A549 (cell line): Measurements from ENCODE around the gene SYTL3. TPM values are rescaled to one million over a fixed set of nuclear protein-coding genes. Genes with fewer than 3 reads are reported as not detected.

Experiments
- ATAC-seq, 2 experiments: fragments of 200-7000 bp in 1 of 2; fragments of >200 bp in 1 of 2; cut with Nextera tagmentation in 1 of 2; cut with Tn5 transposase in 1 of 2; 3 replicates each; pipeline versions ENCODE4 v1.8.0 to v1.9.1; 2018 to 2020; ENCODE audit warnings: mild to moderate bottlenecking in 1 of 2, moderate library complexity in 1 of 2
- CTCF ChIA-PET: fragments of 300-600 bp; sonication (Branson Sonifier 250); formaldehyde crosslinking; extraction: SDS; loops from one replicate; lab custom pipeline; 2021; ENCODE audit warnings: antibody characterized with exemption, inconsistent platforms; lab: Yijun Ruan, JAX
- POLR2A ChIA-PET: fragments of 350-600 bp; formaldehyde crosslinking; extraction: SDS; loops from one replicate; lab custom pipeline; 2021; ENCODE audit warnings: antibody characterized with exemption, inconsistent platforms; lab: Yijun Ruan, JAX
- DNase-seq, 2 experiments: peaks; one replicate each; pipeline versions ENCODE4 v3.0.0 to v3.0.0-alpha.2; 2011 to 2016; ENCODE audit warnings: low read depth in 1 of 2, low spot score in 1 of 2
- FAIRE-seq: peaks from 2 replicates; lab custom pipeline; 2011; peaks lifted over from hg19 to GRCh38; lab: Jason Lieb, UNC
- H3K27ac ChIP-seq, 2 experiments: fragments of >200 bp; sonication (Bioruptor Twin); formaldehyde crosslinking; 3 replicates each; pipeline ENCODE4 v1.5.1; 2016 to 2017
- H3K4me1 ChIP-seq: fragments of >200 bp; sonication (Bioruptor Twin); formaldehyde crosslinking; 3 replicates; pipeline ENCODE4 v1.6.1; 2016
- H3K4me2 ChIP-seq: fragments of >200 bp; sonication (Bioruptor Twin); formaldehyde crosslinking; 3 replicates; pipeline ENCODE4 v1.6.1; 2016
- H3K4me3 ChIP-seq: fragments of >200 bp; sonication (Bioruptor Twin); formaldehyde crosslinking; 3 replicates; pipeline ENCODE4 v1.5.1; 2016
- H3K9me3 ChIP-seq: fragments of >200 bp; sonication (Bioruptor Twin); formaldehyde crosslinking; 3 replicates; pipeline ENCODE4 v1.6.1; 2016
- CBX2 ChIP-seq: fragments of 200-600 bp; sonication (generic); IDR thresholded peaks from 2 replicates; pipeline ENCODE4 v1.6.1; 2016; ENCODE audit warnings: low read depth, mild to moderate bottlenecking, borderline replicate concordance
- CEBPB ChIP-seq, 2 experiments: fragments of >200 bp in 1 of 2; sonication (Bioruptor Twin) in 1 of 2; formaldehyde crosslinking in 1 of 2; IDR thresholded peaks; 2 replicates each; pipeline ENCODE4 v1.6.1; 2012 to 2016
- CHD4 ChIP-seq: fragments of 200-600 bp; sonication (generic); IDR thresholded peaks from 2 replicates; pipeline ENCODE4 v1.6.1; 2016; ENCODE audit warnings: antibody characterized with exemption, mild to moderate bottlenecking, borderline replicate concordance
- EHMT2 ChIP-seq: fragments of 200-600 bp; sonication (generic); IDR thresholded peaks from 2 replicates; pipeline ENCODE4 v1.6.1; 2016; ENCODE audit warnings: antibody characterized with exemption, low read depth, mild to moderate bottlenecking, moderate library complexity
- ESRRA ChIP-seq: fragments of 150-350 bp; IDR thresholded peaks from 2 replicates; pipeline ENCODE4 v1.6.1; 2014; ENCODE audit warnings: mild to moderate bottlenecking, low read length, borderline replicate concordance
- FOXS1 ChIP-seq: fragments of 250-450 bp; sonication (Bioruptor Pico); IDR thresholded peaks from 2 replicates; pipeline ENCODE4 v1.5.0; 2020; ENCODE audit warnings: mild to moderate bottlenecking, moderate library complexity
- GATA3 ChIP-seq: IDR thresholded peaks from 2 replicates; pipeline ENCODE4 v1.6.1; 2012; ENCODE audit warnings: borderline replicate concordance
- HDAC2 ChIP-seq: fragments of 200-600 bp; sonication (generic); IDR thresholded peaks from 2 replicates; pipeline ENCODE4 v1.6.1; 2016
- HEYL ChIP-seq: fragments of 250-450 bp; sonication (Bioruptor Pico); IDR thresholded peaks from 2 replicates; pipeline ENCODE4 v1.8.0; 2021; ENCODE audit warnings: mild to moderate bottlenecking, moderate library complexity
- HOXA7 ChIP-seq: fragments of 250-450 bp; sonication (Bioruptor Pico); IDR thresholded peaks from 2 replicates; pipeline ENCODE4 v1.5.0; 2020; ENCODE audit warnings: mild to moderate bottlenecking, moderate library complexity
- HOXB13 ChIP-seq: fragments of 250-450 bp; sonication (Bioruptor Pico); IDR thresholded peaks from 2 replicates; pipeline ENCODE4 v1.5.0; 2020; ENCODE audit warnings: low read depth, mild to moderate bottlenecking, moderate library complexity
- HOXB5 ChIP-seq: fragments of 250-450 bp; sonication (Bioruptor Pico); IDR thresholded peaks from 2 replicates; pipeline ENCODE4 v1.5.0; 2020; ENCODE audit warnings: mild to moderate bottlenecking, moderate library complexity
- KDM1A ChIP-seq: fragments of 200-600 bp; sonication (generic); IDR thresholded peaks from 2 replicates; pipeline ENCODE4 v1.6.1; 2016; ENCODE audit warnings: low read depth, mild to moderate bottlenecking
- MAZ ChIP-seq: fragments of 150-350 bp; IDR thresholded peaks from 2 replicates; pipeline ENCODE4 v1.6.1; 2014; ENCODE audit warnings: antibody characterized with exemption, low read depth, low read length, borderline replicate concordance
- POLR2A ChIP-seq: IDR thresholded peaks from 2 replicates; pipeline ENCODE4 v1.6.1; 2012; ENCODE audit warnings: mild to moderate bottlenecking, low read length
- POLR2AphosphoS2 ChIP-seq: conservative IDR thresholded peaks from 2 replicates; pipeline ENCODE4 v1.6.1; 2012; ENCODE audit warnings: low read length, improper control_type of control experiment, inconsistent platforms
- RCOR1 ChIP-seq: fragments of 150-350 bp; IDR thresholded peaks from 2 replicates; pipeline ENCODE4 v1.6.1; 2014; ENCODE audit warnings: antibody characterized with exemption, low read length, low read depth
- RNF2 ChIP-seq: fragments of 200-600 bp; sonication (generic); IDR thresholded peaks from 2 replicates; pipeline ENCODE4 v1.6.1; 2016; ENCODE audit warnings: low read depth, mild to moderate bottlenecking, antibody characterized with exemption, moderate library complexity, borderline replicate concordance
- SMC3 ChIP-seq: fragments of >200 bp; sonication (Bioruptor Twin); formaldehyde crosslinking; IDR thresholded peaks from 3 replicates; pipeline ENCODE4 v1.6.1; 2018; ENCODE audit warnings: inconsistent platforms
- SREBF2 ChIP-seq: fragments of 450-650 bp; IDR thresholded peaks from 2 replicates; pipeline ENCODE4 v1.6.1; 2014; ENCODE audit warnings: mild to moderate bottlenecking, moderate library complexity
- TFCP2L1 ChIP-seq: fragments of 250-450 bp; sonication (Bioruptor Pico); IDR thresholded peaks from 2 replicates; pipeline ENCODE4 v1.5.0; 2021; ENCODE audit warnings: mild to moderate bottlenecking
- ZNF302 ChIP-seq: fragments of 250-450 bp; sonication (Bioruptor Pico); IDR thresholded peaks from 2 replicates; pipeline ENCODE4 v1.9.0; 2021; ENCODE audit warnings: inconsistent platforms, mild to moderate bottlenecking, moderate library complexity
- WGBS: methylation state at CpG from one replicate; pipeline ENCODE4 v1.1.6; 2017; ENCODE audit errors: missing lambda C conversion rate; 5-methylcytosine and 5-hydroxymethylcytosine counted together
- polyA plus RNA-seq, 4 experiments: library from polyadenylated mRNA; depleted of rRNA in 3 of 4; stranded (reverse); fragments of >200 nt; fragmentation: RNase III in 1 of 4; extraction: RNeasy Plus Mini Kit Qiagen cat#74134 plus additional on column Dnase treatment in 1 of 4; gene quantifications; 2 replicates in 3 of 4; 3 replicates in 1 of 4; pipeline ENCODE4 v1.2.3, GENCODE V29; 2011 to 2017
- TF ChIP-seq, protein P1 (sequence below): fragments of 250-450 bp; sonication (Bioruptor Pico); IDR thresholded peaks from 2 replicates; pipeline ENCODE4 v1.5.0; 2020; ENCODE audit warnings: low read depth, mild to moderate bottlenecking, moderate library complexity
- TF ChIP-seq, protein P2 (sequence below): IDR thresholded peaks from 2 replicates; pipeline ENCODE4 v1.6.1; 2012
- TF ChIP-seq, protein P3 (sequence below): fragments of 250-450 bp; sonication (Bioruptor Pico); IDR thresholded peaks from 2 replicates; pipeline ENCODE4 v1.5.0; 2021; ENCODE audit warnings: mild to moderate bottlenecking, moderate library complexity, borderline replicate concordance
- TF ChIP-seq, protein P4 (sequence below): fragments of 450-650 bp; IDR thresholded peaks from 2 replicates; pipeline ENCODE4 v1.6.1; 2014; ENCODE audit warnings: antibody characterized with exemption

Gene SYTL3
- polyA plus RNA-seq, 2 of the 4 experiments (the other 2 are of a cell fraction): 0.63 to 0.89 TPM

DNA sequence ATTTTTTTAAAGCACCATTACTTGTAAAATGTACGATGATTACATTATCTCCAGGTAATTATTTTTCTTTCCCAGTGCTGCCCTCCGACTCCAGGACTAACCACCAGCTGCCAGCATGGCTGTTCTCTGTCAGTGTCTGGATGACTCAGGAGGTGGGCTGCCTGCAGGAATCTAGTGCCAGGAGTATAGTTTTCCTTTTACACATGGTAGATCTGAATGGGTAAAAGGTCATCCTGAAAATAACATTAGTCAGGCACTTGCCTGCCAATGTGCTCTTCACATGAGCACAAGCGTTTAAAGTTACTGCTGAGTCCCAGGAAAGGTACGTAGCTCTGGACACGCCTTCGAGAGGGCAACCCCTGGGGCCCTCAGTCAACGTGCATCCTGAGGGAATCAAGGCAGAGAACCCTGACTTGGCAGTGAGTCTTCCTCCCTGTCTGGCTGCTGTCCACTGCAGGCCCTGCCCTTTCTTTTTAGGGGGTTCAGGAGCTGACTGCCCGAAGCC lies 7.7 kb upstream of the SYTL3 start:
- Histone ChIP-seq H3K9me3 (no peaks in the 10 kb centered on the region), H3K4me2 (peak overlapping the region; percentile 79; the same call in 2 of the 3 replicates), H3K4me1 (peaks cover 19% of the 10 kb centered on the region)
- FAIRE-seq (no peak), DNase-seq (no peak)
- WGBS: 94% methylated on average over 3 of the region's 8 CpGs
- no peak for TF ChIP-seq EHMT2
- TF ChIP-seq FOXS1 (CRISPR knock-in tag): no peak
- TF ChIP-seq, protein P1, sequence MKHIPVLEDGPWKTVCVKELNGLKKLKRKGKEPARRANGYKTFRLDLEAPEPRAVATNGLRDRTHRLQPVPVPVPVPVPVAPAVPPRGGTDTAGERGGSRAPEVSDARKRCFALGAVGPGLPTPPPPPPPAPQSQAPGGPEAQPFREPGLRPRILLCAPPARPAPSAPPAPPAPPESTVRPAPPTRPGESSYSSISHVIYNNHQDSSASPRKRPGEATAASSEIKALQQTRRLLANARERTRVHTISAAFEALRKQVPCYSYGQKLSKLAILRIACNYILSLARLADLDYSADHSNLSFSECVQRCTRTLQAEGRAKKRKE (CRISPR knock-in tag): no peak
- TF ChIP-seq, all 56 proteins: peak for 0
- ChIA-PET CTCF (interaction anchor here (1.3 kb wide), 1 partner anchor 49 kb away, joined by 3 read pairs; no protein-coding TSS in a partner anchor), POLR2A (no interaction called here)
- no peak overlapping the region for H3K27ac ChIP-seq
- H3K4me3 ChIP-seq: no peak overlapping the region
- ATAC-seq: no peak

DNA sequence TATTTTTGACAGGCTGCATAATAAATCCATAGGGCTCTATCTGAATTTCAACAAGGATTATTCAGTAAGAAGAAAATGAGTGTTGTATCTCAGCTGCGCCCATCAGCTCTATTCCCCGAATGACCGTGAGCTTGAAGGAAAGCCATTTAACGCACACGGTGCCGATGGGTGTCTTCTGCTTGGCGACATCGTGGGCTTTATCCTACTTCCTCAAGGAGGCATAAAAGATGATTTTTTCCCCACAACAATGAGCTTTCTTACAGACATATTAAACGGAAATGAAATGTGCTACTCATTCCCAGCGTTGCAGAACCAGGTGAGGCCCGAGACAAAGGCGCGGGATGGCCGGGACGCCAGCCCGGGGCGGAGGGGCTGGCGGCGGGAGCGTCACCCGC lies 6.0 kb upstream of the SYTL3 start:
- POLR2A ChIA-PET: interaction anchor here (1.7 to 1.8 kb wide), 2 partner anchors 13 to 356 kb away, joined by 6 to 16 read pairs; partner anchors contain the start of gene RSPH3
- TF ChIP-seq GATA3 (no peak), POLR2AphosphoS2 (no peak), EHMT2 (no peak), CHD4 (no peak), RNF2 (no peak), CEBPB (IDR thresholded peaks at IDR 0.05) (no peak)
- TF ChIP-seq, protein P2, sequence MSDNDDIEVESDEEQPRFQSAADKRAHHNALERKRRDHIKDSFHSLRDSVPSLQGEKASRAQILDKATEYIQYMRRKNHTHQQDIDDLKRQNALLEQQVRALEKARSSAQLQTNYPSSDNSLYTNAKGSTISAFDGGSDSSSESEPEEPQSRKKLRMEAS: no peak
- DNase-seq: no peak
- Histone ChIP-seq H3K4me2 (peak overlapping the region; percentile 79), H3K9me3 (no peaks in the 10 kb centered on the region), H3K27ac (peak overlapping the region; percentile 89 to 99), H3K4me1 (peaks cover 19% of the 10 kb centered on the region), H3K4me3 (peak overlapping the region; percentile 84)
- CTCF ChIA-PET: interaction anchor here (1.2 to 3.4 kb wide), 5 partner anchors 15 to 423 kb away, joined by 3 to 14 read pairs (median 4); no protein-coding TSS in a partner anchor
- no peak for FAIRE-seq
- 9% methylated on average over 11 of the region's 21 CpGs for WGBS
- ATAC-seq: no peak; a peak in 1 of 6 replicates

DNA sequence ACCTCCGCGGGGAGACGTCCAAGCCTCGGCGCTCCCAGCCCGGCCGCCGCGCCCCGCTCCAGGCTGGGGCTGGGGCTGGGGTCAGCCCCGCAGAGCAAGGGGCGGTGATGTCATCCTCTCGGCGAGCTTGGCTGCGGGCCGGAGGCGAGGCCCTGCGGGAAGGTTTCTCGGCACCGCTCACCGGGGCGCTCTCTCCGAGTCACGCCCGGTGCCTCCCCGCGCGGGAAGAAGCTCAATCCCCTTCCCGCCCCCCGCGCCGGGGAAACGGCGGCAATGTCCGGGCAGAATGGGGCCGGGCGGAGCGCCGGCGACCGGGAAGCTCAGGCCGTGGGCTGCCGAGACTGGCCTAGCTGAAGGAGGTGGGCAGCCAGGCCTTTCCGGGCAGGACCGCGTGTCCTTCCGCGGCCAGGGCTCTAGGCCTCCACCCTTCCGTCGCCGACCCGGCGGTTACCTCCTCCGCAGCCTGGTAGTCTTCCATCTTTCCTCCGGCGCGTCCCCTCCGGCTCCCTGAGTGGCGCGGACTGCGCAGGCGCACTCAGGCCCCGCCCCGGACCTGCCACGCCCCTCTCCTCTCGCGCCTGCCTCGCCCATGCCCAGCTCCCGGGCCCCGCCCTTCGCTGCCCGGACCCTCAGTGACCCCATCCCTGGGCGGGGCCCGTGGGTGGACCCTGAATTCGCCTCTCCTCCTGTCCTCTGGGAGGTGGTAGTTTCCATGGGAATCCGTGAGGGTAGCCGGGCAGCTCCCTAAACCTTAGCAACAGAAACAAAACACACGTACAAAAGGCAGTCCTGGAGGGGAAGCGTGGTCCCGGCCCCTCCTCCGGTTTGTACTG lies 5.4 kb upstream of the SYTL3 start, which contains the start of gene DYNLT1:
Gene DYNLT1 (minus strand): TSS at position 513 of the 833 bp plus-strand sequence. CDS start 35 bp downstream, at position 478.
- POLR2A ChIA-PET: interaction anchor here (1.7 to 1.8 kb wide), 2 partner anchors 14 to 356 kb away, joined by 6 to 16 read pairs; partner anchors contain the start of gene RSPH3
- peak within 1 kb of the TSS; percentile 84 for H3K4me3 ChIP-seq
- peaks cover 19% of the 10 kb centered on the region for H3K4me1 ChIP-seq
- H3K9me3 ChIP-seq: no peaks in the 10 kb centered on the region
- CTCF ChIA-PET: interaction anchor here (0.7 to 3.4 kb wide), 6 partner anchors 15 to 430 kb away, joined by 3 to 14 read pairs (median 4); no protein-coding TSS in a partner anchor
- DNase-seq: peak; percentile 77 to 88
- FAIRE-seq: no peak
- peak within 1 kb of the TSS; percentile 79 for H3K4me2 ChIP-seq
- ATAC-seq: peak; percentile 94 to 96
- peak within 1 kb of the TSS; percentile 89 to 99 for H3K27ac ChIP-seq
- under 1% methylated on average over 17 of the region's 81 CpGs for WGBS
- TF ChIP-seq, protein P3, sequence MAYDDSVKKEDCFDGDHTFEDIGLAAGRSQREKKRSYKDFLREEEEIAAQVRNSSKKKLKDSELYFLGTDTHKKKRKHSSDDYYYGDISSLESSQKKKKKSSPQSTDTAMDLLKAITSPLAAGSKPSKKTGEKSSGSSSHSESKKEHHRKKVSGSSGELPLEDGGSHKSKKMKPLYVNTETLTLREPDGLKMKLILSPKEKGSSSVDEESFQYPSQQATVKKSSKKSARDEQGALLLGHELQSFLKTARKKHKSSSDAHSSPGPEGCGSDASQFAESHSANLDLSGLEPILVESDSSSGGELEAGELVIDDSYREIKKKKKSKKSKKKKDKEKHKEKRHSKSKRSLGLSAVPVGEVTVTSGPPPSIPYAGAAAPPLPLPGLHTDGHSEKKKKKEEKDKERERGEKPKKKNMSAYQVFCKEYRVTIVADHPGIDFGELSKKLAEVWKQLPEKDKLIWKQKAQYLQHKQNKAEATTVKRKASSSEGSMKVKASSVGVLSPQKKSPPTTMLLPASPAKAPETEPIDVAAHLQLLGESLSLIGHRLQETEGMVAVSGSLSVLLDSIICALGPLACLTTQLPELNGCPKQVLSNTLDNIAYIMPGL (CRISPR knock-in tag): no peak
- TF ChIP-seq POLR2AphosphoS2 (no peak), MAZ (no peak), HEYL (CRISPR knock-in tag) (no peak), POLR2A (peak; percentile 89), CBX2 (no peak), HOXB5 (CRISPR knock-in tag) (no peak), CEBPB (IDR thresholded peaks at IDR 0.05) (no peak), KDM1A (no peak; the same call in 1 of the 2 replicates), HDAC2 (no peak), FOXS1 (CRISPR knock-in tag) (no peak), HOXA7 (no peak), SMC3 (no peak), HOXB13 (no peak), ESRRA (no peak), SREBF2 (no peak), ZNF302 (no peak), RCOR1 (no peak), TFCP2L1 (no peak), GATA3 (no peak)
- TF ChIP-seq, protein P2: peak; percentile 38; the same call in 1 of the 2 replicates
- TF ChIP-seq, protein P4, sequence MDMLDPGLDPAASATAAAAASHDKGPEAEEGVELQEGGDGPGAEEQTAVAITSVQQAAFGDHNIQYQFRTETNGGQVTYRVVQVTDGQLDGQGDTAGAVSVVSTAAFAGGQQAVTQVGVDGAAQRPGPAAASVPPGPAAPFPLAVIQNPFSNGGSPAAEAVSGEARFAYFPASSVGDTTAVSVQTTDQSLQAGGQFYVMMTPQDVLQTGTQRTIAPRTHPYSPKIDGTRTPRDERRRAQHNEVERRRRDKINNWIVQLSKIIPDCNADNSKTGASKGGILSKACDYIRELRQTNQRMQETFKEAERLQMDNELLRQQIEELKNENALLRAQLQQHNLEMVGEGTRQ: no peak
- TF ChIP-seq, protein P1 (CRISPR knock-in tag): no peak
